ENCODE measurements around the gene UQCRQ.

DNA sequence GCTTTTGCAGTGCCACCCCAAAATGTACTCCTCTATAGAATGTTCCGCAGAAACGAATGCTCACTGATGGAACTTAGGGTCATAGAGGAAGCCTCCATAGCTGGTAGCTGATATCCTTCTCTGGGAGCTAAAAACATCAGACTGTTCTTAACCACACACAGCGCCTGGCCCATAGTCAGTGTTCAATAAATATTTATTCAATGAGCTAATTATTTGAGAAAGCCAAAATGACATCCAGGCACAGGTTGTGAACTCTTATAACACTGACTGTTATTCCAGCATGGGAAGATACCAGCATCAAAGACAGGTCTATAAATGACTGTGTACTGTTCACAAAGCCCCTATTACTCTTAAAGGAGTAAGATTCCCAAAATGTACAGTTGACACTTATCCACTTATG is 13.1 kb upstream of the UQCRQ start:
- TF ChIP-seq POLR2A (IDR thresholded peaks at IDR 0.05), result no peak
- TF ChIP-seq, protein P1, sequence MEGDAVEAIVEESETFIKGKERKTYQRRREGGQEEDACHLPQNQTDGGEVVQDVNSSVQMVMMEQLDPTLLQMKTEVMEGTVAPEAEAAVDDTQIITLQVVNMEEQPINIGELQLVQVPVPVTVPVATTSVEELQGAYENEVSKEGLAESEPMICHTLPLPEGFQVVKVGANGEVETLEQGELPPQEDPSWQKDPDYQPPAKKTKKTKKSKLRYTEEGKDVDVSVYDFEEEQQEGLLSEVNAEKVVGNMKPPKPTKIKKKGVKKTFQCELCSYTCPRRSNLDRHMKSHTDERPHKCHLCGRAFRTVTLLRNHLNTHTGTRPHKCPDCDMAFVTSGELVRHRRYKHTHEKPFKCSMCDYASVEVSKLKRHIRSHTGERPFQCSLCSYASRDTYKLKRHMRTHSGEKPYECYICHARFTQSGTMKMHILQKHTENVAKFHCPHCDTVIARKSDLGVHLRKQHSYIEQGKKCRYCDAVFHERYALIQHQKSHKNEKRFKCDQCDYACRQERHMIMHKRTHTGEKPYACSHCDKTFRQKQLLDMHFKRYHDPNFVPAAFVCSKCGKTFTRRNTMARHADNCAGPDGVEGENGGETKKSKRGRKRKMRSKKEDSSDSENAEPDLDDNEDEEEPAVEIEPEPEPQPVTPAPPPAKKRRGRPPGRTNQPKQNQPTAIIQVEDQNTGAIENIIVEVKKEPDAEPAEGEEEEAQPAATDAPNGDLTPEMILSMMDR (IDR thresholded peaks at IDR 0.05), result no peak

All from esophagus squamous epithelium (tissue), 4 donors.